GM19240 (cell line): ENCODE measurements around the gene CYB561D1.
A peak's percentile ranks its signal among the peaks of the same experiment; 100 is the strongest.
"Not testable (repeated sequence)": the region's sequence is repeated elsewhere in the genome, so short reads cannot be mapped to it uniquely, and the experiment has no call there.

Experiments used
- DNase-seq: peaks from one replicate; pipeline ENCODE4 v3.0.0; 2011; ENCODE audit warnings: low spot score; ENCODE audit not compliant: insufficient read length

The CYB561D1 gene, protein sequence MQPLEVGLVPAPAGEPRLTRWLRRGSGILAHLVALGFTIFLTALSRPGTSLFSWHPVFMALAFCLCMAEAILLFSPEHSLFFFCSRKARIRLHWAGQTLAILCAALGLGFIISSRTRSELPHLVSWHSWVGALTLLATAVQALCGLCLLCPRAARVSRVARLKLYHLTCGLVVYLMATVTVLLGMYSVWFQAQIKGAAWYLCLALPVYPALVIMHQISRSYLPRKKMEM

DNA sequence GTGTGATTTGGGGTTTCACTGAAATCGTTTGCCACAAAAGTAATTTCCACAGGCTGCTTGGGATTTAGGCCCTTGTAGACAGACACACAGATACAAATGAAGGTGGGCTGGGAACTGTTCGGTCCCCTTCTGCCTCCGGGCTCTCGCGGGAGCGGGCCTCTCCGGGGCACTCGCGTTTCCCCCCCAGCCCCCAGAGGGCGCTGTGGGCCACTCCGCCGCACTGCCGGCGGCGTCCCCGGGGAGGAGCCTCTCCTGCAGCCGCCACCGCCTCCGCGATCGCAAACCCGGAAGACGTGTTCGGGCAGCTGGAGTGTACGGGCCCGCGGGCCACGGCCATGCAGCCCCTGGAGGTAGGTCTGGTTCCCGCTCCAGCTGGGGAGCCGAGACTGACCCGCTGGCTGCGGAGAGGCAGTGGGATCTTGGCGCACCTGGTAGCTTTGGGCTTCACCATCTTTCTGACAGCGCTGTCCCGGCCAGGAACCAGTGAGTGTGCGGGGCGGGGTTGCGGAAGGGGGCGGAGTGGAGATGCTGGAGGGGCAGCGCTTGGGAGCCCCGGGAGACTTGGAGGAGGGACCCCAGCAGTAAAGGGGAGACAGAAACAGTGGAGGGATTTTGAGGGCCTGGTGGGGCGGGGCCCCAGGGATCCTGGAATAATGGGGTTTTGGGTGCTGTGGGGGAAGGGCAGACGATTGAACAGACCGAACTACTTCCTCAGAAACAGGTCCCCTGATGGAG lies at the start of gene CYB561D1:
Gene CYB561D1, plus strand, starts transcription at position 290 of the 735 bp plus-strand sequence. Its CDS starts 46 bp downstream, at position 336.
- peak; percentile 88 for DNase-seq

DNA sequence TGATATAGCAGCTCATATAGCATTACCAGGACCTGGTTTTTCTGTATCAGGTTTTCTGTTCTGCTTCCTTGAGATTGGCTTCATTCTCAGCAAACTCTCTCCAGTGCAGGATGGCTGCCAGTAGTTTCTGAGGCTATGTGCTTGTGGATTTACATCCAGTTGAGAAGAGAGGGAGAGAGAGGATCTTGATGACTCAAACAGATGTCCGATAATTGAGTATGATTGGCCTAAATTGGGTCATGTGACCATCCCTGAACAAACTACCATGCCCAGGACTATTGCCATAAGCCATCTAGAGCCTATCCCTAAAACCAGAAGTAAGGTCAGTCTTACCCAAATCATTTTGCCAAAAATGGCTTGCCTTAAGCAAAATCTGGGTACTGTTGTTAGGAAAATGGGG lies 49.5 kb upstream of the CYB561D1 start:
- no peak for DNase-seq

DNA sequence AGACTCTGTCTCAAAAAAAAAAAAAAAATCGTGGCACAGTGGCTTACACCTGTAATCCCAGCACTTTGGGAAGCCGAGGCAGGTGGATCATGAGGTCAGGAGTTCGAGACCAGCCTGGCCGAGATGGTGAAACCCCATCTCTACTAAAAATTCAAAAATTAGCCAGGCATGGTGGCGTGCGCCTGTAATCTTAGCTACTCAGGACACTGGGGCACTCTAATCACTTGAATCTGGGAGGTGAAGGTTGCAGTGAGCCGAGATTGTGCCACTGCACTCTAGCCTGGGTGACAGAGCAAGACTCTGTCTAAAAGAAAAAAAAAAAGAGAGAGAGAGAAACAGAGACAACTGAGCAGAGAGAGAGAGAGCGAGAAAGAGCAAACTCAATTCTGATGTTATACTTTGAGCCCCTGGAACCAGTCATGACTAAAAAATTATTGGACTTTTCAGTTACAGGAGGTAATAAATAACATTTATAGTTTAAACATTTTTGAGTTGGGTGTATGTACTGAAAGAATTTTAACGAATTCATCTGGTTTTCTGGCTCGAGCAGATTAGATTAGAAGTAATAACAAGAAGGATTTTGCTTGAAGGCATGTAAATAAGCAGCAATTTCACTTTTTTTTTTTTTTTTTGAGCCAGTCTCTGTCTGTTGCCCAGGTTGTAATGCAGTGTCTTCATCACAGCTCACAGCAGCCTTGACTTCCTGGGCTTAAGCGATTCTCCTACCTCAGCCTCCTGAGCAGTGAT lies 47.8 kb upstream of the CYB561D1 start:
- DNase-seq: not testable (repeated sequence)

DNA sequence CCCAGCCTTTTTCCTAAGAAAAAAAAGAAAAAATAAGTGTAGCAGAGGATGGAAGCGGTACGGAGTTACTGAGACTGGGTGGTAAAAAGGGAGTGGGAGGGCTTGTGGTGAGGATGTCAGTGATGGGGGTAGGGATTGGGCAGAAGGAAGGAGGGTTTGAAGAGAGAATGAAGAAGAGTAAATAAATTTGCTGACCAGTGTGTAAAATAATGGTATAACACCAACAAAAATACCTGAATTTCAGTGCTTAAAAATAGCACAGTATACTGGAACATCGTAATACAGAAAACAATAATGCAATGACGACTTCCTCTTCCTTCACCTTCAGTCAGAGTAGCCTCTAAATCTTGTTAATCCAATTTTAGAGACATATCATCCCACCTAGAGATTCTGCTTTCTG lies 46.4 kb upstream of the CYB561D1 start:
- no peak for DNase-seq

DNA sequence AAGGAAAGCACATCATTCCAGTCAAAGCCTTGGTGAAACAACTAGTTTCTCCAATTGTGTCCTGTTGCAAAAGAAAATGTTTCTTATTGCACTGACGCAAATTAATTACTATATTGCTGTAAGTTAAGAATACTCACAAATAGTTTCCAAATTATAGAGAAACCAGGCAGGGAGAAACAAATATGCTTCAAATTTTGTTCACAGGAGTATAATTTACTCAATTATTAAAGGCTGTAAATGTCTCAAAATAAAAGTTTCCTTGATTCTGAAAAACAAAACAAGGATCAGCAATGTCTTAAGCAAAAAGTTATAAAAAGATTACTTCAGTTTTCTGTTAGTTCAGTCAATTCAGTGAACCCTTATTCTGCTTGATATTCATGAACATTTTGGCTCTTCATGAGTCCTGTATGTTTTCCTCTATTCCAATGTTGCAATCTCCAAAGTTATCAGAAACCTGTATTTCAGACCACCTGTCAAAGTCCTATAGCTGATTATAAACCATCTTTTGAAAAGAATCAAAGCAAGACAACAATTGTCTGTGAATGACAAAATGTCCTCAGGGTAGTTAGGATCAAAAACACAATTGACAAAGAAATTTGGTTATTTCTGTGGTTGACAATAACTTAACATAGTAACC lies 39.3 kb upstream of the CYB561D1 start:
- DNase-seq: no peak

DNA sequence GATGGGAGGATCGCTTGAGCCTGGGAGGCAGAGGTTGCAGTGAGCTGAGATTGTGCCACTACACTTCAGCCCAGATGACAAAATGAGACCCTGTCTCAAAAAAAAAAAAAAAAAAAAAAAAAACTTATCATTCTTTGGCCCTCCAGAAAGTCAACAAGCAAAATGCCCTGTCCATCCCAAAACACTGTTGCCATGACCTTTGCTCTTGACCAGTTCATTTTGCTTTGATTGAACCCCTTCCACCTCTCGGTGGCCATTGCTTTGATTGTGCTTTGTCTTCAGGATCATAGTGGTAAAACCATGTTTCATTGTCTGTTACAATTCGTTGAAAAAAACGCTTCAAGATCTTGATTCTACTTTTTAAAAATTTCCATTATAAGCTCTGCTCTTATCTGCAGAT lies 36.1 kb upstream of the CYB561D1 start:
- DNase-seq: no peak

DNA sequence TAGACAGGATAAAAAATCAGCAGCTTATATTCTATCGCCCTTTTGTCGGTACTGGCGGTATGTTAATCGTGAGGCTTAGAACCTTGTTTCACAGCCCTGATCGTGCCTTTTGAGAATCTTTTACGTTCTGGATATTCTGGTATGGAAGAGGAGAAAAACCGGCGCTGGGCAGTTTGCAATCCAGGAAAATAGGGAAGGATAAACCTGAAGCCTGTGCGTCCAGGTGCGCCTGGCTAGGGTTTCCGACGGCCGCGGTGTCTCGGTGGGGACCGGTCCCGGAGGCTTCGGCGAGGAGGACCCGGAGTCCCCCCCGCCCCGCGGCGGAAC lies 27.8 kb upstream of the CYB561D1 start:
- DNase-seq: no peak

DNA sequence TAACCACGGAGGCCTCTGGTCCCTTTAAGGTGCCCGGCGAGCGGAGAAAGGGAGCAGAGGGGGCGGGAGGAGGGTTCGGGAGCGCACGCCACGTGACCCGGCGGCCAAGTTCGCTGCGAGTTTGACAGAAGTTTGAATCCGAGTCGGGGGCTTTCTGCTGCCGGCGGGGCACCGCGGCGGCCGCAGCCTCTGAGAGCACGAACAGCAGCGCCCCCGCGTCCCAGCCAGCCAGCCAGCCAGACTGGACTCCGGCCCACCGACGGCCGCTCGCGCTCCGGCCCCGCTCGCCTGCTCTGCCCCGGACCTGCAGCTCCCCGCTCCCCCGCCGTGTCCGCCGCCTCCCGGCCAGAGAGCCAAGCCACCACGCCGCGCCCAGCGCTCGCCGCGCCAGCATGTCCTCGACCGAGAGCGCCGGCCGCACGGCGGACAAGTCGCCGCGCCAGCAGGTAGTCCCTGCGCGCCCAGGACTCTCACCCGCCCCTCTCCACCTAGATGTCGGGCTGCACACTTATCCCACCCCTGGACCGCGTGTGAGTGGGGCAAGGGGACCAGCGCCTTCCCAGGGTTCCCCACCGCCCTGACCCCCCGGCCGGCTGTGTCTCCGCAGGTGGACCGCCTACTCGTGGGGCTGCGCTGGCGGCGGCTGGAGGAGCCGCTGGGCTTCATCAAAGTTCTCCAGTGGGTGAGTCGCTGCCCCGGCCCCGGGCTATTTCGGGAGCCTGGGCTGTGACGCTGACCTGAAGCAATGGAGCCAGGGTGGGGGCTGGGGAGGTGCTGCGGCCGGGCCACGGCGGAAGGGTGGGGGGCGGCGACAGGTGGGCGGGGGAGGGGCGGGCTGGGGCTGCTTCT lies 27.2 kb upstream of the CYB561D1 start, which contains the start of gene SYPL2:
Gene SYPL2, plus strand, starts transcription at position 95 of the 849 bp plus-strand sequence. Its CDS starts 298 bp downstream, at position 393.
- DNase-seq: no peak

DNA sequence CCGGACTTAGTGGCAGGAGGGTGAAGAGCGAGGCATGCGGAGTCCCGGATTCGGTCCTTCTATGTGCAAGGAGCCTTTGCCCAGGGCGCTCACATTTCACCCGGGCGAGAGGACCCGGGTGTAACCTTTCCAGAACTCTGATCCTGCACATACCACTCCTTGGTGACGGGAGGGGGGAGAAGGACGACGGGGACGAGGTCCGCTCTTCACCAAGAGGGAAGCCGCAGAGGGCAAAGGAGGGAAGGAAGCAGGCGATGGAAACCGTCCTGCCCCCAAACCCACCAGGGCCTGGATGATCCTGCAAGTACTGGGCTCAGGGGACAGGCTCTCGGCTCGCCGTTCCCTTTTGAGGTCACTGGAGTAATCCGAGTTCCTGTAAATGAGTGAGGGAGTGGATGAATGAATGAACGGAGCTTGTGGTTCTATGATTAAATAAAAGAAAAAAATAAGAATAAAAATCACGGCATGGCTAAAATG lies 26.6 kb upstream of the CYB561D1 start:
- no peak for DNase-seq

DNA sequence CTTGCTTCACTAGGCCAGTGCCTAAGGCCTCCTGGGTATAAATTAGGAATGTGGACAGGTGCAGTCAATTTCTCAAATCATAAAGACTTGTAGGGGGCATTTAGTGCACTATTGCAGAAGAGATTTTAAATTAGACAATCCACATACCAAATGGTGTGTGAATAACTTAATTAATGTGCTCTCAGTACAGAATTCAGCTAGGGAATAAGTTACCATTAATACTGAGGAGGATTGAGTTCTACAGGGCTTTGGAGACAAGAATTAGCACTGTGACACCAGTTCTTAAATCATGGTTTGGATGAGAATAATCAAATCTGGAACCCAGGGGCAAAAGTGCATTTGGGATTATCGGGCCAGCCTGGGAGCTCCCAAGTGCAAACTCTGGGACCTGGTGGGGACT lies 25.8 kb upstream of the CYB561D1 start:
- DNase-seq: no peak

DNA sequence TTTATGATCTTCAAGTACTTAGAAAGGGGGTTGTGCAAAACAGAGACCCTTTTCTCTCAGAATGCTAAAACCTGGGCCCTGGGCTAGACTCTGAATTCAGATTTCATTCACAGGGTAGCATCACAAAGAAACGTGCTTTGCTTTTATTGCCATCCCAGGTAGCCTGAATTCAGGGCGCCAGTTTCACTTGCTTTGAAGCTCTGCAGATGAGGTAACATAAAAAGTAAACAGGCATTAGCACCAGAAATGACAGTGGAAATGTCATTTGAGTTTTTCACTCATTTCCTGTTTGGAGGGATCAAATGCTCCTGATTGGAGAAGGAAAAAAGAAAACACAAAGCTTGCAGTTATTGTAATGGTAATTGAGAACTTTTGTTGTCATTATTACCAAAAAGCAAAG lies 25.0 kb upstream of the CYB561D1 start:
- DNase-seq: no peak

DNA sequence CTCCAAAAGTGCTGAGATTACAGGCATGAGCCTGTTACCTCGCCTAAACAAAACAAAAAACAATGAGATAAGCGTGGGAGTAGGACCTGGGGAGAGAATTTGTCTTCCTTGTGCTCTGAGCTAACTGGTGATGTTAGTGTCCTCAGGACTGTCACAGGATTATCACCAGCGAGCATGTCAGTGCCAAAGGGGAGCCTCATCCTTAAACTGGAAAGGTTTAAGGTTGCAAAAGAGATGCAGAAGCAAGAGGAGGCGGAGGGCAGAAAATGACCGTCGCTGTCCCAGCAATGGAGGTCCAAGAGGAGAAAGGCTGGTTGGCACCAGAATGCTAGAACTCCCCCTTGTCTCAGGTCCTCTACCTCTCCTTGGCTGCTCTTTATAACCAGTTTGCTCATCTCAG lies 23.6 kb upstream of the CYB561D1 start:
- DNase-seq: no peak

DNA sequence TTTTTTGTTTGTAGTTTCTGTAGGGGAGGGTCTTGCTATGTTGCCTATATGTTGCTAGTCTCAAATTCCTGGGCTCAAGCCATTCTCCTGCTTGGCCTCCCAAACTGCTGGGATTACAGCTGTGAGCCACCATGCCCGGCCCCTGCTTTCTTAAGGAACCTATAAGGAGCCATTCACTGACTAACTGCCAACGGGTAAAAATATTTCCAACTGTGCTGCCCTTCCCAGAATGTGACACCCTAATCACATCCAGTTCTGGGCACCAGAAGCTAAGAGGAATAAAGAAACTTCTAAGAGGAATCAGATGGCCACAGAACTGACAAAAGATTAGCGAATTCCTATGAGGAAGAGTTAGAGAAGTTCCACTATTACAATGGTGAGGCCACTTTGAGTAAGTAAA lies 21.1 kb upstream of the CYB561D1 start:
- DNase-seq: no peak

DNA sequence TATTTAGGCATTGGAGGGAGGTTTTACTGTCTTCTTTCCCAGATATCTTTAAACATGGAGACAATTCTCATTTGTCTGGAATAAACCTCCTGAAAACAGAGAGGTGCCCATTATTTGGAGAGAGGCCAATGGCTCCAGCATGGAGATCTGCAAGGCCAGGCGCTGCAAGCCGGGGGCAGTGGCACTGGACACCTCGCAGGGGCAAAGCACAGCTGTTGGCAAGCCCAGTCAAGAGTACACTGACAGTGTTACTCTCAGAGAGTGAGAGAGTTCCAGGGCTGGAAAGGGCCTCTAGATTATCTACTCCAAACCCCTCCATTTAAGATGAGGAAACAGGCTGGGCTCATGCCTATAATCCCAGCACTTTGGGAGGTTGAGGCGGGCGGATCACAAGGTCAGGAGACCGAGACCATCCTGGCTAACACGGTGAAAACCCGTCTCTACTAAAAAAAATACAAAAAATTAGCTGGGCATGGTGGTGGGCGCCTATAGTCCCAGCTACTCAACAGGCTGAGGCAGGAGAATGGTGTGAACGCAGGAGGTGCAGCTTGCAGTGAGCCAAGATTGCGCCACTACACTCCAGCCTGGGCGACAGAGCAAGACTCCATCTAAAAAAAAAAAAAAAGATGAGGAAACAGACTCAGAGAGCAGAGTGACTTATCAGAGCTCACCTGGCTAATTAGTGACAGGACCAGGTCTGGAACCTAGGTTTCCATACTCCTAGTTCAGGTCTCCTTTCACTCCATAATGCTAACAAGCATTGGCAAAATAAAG lies 20.4 kb upstream of the CYB561D1 start:
- DNase-seq: not testable (repeated sequence)

DNA sequence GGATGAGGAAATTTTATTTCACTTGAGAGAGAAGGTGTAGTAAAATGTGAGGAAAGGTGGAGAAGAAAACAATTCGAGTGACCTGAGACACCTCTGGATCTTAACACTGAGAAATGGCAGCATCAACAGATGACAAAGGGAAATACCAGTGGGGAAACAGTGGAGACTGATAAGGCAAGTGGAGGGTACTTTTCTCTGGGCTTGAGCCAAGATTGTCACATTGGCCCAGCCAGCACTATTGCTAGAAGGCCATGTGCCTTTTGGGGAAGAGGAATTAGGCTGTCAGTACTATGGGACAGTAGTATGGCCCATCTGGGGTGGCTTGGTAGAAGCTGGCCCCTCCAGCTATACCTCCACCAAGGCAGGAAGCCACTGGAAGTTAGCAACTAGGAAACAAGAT lies 19.2 kb upstream of the CYB561D1 start:
- DNase-seq: no peak

DNA sequence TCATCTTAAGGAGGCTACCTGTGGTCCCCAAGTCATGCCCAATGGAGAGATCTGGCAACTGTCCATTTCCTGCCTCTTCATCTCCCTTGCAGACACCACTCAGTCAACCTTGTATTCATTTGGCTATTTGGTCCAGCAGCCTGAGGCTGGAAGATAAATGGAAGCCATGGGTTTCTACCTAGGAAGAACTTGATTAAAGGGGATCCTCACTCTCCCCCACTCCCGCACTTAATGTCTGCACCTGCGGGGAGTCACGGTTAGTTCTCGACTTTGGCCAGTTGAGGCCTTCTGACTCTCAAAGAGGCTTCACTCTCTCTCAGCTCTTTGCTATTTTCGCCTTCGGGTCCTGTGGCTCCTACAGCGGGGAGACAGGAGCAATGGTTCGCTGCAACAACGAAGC lies 18.6 kb upstream of the CYB561D1 start:
- DNase-seq: no peak

DNA sequence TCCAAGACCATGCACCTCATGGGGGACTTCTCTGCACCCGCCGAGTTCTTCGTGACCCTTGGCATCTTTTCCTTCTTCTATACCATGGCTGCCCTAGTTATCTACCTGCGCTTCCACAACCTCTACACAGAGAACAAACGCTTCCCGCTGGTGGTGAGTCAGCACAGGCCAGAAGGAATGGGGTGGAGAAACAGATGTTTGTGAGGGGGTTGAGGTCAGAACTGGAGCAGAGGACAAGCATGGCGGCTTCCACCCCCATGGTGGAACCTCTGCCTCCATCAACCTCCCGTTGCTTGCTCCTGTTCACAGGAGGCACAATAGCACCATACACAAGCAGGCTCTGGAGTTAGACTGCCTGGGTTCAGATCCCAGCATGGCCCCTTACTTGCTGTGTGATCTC lies 17.1 kb upstream of the CYB561D1 start:
- DNase-seq: no peak

DNA sequence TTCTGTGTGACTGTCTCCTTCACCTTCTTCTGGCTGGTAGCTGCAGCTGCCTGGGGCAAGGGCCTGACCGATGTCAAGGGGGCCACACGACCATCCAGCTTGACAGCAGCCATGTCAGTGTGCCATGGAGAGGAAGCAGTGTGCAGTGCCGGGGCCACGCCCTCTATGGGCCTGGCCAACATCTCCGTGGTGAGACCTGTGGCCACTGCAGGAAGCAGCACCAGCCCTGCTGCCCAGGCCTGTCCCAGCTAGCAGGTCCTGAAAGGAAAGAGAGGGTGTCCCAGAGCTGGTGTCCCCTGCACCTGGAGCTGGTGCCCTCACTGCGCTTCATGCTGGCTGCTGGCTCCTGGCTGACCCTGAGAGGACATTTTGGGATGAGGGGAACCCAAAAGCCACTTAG lies 16.1 kb upstream of the CYB561D1 start:
- no peak for DNase-seq

DNA sequence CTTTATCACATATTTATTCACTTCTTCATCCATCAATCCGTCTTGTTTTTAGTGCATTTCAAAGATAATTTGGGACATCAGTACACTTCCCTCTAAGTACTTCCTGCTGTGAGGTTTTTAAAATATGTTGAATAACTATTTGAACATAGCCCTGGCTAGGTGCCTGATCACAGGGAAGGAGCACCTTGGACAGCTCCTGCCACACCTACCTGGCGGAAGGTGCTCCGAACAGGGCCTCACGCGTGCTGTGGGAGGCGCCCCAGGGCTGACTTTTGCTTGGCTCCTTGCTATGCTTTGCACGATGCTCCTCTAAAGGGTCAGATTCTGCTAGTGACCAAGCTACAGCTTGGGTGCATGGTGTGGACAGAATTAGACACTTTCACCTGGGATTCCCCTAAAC lies 15.1 kb upstream of the CYB561D1 start:
- DNase-seq: no peak

DNA sequence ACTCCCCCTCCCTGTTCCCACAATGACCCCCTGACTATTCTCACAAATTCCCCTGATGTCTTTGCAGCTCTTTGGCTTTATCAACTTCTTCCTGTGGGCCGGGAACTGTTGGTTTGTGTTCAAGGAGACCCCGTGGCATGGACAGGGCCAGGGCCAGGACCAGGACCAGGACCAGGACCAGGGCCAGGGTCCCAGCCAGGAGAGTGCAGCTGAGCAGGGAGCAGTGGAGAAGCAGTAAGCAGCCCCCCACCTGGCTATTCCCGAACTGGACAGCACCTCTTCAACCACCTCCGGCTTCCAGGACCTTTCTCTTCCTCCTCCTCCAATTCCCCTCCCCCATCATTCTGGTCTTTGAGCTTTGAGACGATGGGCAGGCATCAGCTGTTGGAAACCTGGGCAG lies 14.6 kb upstream of the CYB561D1 start:
- DNase-seq: no peak
